Parathyroid adenoma (tissue), 2 donors: ENCODE data around the gene RNF121.

Source experiments
- H2AFZ ChIP-seq: fragments of 300-600 bp; sonication (generic); one replicate; pipeline ENCODE4 v1.7.0; 2017; ENCODE audit warnings: antibody characterized with exemption, mild to moderate bottlenecking
- H3K27ac ChIP-seq: fragments of 300-600 bp; sonication (generic); one replicate; pipeline ENCODE4 v1.7.0; 2017
- H3K27me3 ChIP-seq: fragments of 300-600 bp; sonication (generic); one replicate; pipeline ENCODE4 v1.7.0; 2017; ENCODE audit warnings: low read length; ENCODE audit not compliant: control insufficient read depth, insufficient read depth
- H3K36me3 ChIP-seq: fragments of 300-600 bp; sonication (generic); one replicate; pipeline ENCODE4 v1.7.0; 2017; ENCODE audit warnings: low read length; ENCODE audit not compliant: control insufficient read depth, insufficient read depth
- H3K4me1 ChIP-seq: fragments of 300-600 bp; sonication (generic); one replicate; pipeline ENCODE4 v1.7.0; 2017; ENCODE audit warnings: control low read depth
- H3K4me2 ChIP-seq: fragments of 300-600 bp; sonication (generic); one replicate; pipeline ENCODE4 v1.7.0; 2017; ENCODE audit warnings: low read length
- H3K4me3 ChIP-seq: fragments of 300-600 bp; sonication (generic); one replicate; pipeline ENCODE4 v1.7.0; 2017; ENCODE audit warnings: low read depth, low read length
- H3K79me2 ChIP-seq: fragments of 300-600 bp; sonication (generic); one replicate; pipeline ENCODE4 v1.7.0; 2017; ENCODE audit warnings: control low read depth
- H3K9ac ChIP-seq: fragments of 300-600 bp; sonication (generic); one replicate; pipeline ENCODE4 v1.7.0; 2017; ENCODE audit warnings: mild to moderate bottlenecking
- H3K9me3 ChIP-seq: fragments of 300-600 bp; sonication (generic); one replicate; pipeline ENCODE4 v1.7.0; 2017; ENCODE audit warnings: low read length; ENCODE audit not compliant: control insufficient read depth
- CTCF ChIP-seq: fragments of 300-600 bp; sonication (generic); IDR thresholded peaks from one replicate; pipeline ENCODE4 v1.7.0; 2017; ENCODE audit warnings: antibody characterized with exemption, mild to moderate bottlenecking
- donor health status: primary hyperparathyroidism.

Gene RNF121

GRCh38 chr11:71947498-71947897, 18.7 kb downstream of the RNF121 start:
- H3K79me2 ChIP-seq, result peaks cover 26% of the 10 kb centered on the region
- no peak overlapping the region for H2AFZ ChIP-seq
- H3K27ac ChIP-seq, result no peak overlapping the region
- no peak overlapping the region for H3K4me2 ChIP-seq
- H3K9ac ChIP-seq, result no peak overlapping the region
- no peak for TF ChIP-seq CTCF
- no peak overlapping the region for H3K4me3 ChIP-seq
- no peaks in the 10 kb centered on the region for H3K27me3 ChIP-seq
- no peaks in the 10 kb centered on the region for H3K9me3 ChIP-seq
- H3K36me3 ChIP-seq, result no peaks in the 10 kb centered on the region
- no peaks in the 10 kb centered on the region for H3K4me1 ChIP-seq

DNA sequence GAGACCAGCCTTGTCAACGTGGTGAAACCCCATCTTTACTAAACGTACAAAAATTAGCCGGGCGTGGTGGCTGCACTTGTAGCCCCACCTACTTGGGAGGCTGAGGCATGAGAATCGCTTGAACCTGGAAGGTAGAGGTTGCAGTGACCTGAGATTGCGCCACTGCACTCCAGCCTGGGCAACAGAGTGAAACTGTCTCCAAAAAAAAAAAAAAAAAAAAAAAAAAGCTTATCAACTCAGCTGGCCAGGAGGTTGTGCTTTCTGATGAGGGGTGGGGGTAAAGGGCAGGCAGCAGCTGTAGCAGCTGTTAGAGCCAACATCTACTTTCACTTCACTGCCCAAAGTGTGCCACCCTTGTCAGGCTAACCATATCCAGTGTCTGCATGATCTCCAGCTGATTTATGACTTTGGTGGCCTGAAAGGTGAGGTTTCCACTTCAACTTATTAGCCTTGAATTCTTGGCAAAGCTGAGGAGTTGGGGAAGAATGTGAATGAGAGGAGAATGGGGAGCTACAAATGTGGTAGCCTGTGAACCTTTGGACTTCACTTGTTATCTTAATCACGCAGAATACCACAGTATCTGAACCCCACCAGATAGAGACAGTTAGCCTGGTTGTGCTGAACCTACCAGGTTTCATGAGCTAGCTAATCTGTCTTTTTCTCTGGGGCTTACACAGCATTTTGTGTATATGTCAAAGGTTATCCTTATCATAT, 19.6 kb downstream of the RNF121 start:
- Histone ChIP-seq H3K27me3 (no peaks in the 10 kb centered on the region), H3K36me3 (no peaks in the 10 kb centered on the region), H3K4me1 (no peaks in the 10 kb centered on the region), H3K4me3 (no peak overlapping the region), H3K9ac (no peak overlapping the region), H3K9me3 (no peaks in the 10 kb centered on the region), H3K79me2 (peaks cover 26% of the 10 kb centered on the region), H2AFZ (no peak overlapping the region), H3K4me2 (no peak overlapping the region), H3K27ac (no peak overlapping the region)
- TF ChIP-seq CTCF, result no peak

DNA sequence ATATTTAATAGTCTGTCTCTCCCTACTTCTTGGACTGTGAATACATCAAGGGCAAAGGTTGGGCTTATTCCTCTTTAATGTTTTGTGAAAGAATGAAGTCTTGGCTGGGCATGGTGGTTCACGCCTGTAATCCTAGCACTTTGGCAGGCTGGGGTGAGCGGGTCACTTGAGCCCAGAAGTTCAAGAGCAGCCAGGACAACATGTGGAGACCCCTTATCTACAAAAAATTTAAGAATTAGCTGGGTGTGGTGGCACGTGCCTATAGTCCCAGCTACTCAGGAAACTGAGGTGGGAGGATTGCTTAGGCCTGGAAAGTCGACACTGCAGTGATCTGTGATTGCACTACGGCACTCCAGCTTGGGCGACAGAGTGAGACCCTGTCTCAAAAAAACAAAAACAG, 20.2 kb downstream of the RNF121 start:
- TF ChIP-seq CTCF, result no peak
- Histone ChIP-seq H3K79me2 (peaks cover 26% of the 10 kb centered on the region), H3K9ac (no peak overlapping the region), H3K9me3 (no peaks in the 10 kb centered on the region), H3K4me2 (no peak overlapping the region), H3K36me3 (no peaks in the 10 kb centered on the region), H3K4me1 (no peaks in the 10 kb centered on the region), H3K27ac (no peak overlapping the region), H3K27me3 (no peaks in the 10 kb centered on the region), H2AFZ (no peak overlapping the region), H3K4me3 (no peak overlapping the region)

DNA sequence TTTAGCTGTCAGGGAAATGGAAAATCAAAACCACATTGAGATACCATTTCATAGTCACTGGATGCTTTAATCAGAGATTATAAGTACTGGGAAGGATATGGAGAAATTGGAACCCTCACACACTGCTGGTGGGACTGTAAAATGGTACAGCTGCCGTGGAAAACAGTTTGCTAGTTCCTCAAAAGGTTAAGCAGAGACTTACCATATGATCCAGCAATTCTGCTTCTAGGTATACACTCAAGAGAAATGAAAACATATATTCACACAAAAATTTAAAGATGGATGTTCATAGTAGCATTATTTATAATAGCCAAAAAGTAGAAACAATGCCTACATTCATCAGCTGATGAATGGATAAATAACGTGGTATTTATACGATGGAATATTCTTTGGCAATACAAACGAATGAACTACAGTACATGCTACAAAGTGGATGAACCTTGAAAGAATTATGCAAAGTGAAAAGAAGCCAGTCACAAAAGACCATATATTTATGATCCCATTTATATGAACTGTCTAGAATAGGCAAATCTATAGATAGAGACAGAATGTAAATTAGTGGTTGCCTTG, 23.0 kb downstream of the RNF121 start:
- TF ChIP-seq CTCF, result no peak
- no peak overlapping the region for H3K9ac ChIP-seq
- no peaks in the 10 kb centered on the region for H3K27me3 ChIP-seq
- H2AFZ ChIP-seq, result no peak overlapping the region
- no peaks in the 10 kb centered on the region for H3K36me3 ChIP-seq
- no peak overlapping the region for H3K4me2 ChIP-seq
- H3K79me2 ChIP-seq, result peaks cover 20% of the 10 kb centered on the region
- no peak overlapping the region for H3K4me3 ChIP-seq
- no peaks in the 10 kb centered on the region for H3K4me1 ChIP-seq
- no peak overlapping the region for H3K27ac ChIP-seq
- no peaks in the 10 kb centered on the region for H3K9me3 ChIP-seq
